Vagina (tissue), 2 donors: ENCODE results near the gene TSC22D3.

Experiments used
- POLR2A ChIP-seq, 2 donors: fragments of 450-650 bp; IDR thresholded peaks; one replicate each; pipeline ENCODE4 v1.6.1; 2017; ENCODE audit warnings: antibody characterized with exemption in 2 of 2, mild to moderate bottlenecking in 2 of 2, moderate library complexity in 2 of 2
- POLR2AphosphoS5 ChIP-seq, 2 donors: sonication (generic); formaldehyde crosslinking; IDR thresholded peaks; one replicate each; pipeline ENCODE4 v1.9.0; 2017; ENCODE audit warnings: antibody characterized with exemption in 2 of 2, mild to moderate bottlenecking in 2 of 2, low read depth in 1 of 2; ENCODE audit not compliant: insufficient read depth in 1 of 2
- TF ChIP-seq, protein P1 (sequence below), 3 experiments: fragments of 450-650 bp in 2 of 3; fragments of 200-600 bp in 1 of 3; sonication (generic) in 1 of 3; IDR thresholded peaks; one replicate each; pipeline ENCODE4 v1.5.1; 2017 to 2019; ENCODE audit warnings: antibody characterized with exemption in 3 of 3, mild to moderate bottlenecking in 2 of 3, moderate library complexity in 2 of 3

DNA sequence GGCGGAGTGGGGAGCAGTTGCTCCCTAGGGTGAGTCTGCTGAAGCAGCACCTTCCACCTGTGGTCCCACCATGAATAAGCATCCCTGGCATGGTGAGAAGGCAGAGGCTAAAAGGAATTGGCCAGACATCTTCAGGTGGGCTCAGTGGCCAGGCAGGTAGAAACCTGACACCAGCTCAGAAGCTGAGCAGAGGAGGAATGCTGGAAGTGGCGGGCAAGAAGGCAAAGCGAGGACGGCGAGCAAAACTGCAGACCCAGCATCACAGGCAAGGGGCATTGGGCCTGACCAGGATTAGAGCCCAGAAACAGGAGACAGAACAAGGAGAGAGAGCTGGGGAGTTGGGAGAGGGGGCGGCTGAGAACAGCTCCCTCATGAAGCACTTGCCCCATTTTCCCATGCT lies 25.3 kb downstream of the TSC22D3 start:
- TF ChIP-seq, protein P1, sequence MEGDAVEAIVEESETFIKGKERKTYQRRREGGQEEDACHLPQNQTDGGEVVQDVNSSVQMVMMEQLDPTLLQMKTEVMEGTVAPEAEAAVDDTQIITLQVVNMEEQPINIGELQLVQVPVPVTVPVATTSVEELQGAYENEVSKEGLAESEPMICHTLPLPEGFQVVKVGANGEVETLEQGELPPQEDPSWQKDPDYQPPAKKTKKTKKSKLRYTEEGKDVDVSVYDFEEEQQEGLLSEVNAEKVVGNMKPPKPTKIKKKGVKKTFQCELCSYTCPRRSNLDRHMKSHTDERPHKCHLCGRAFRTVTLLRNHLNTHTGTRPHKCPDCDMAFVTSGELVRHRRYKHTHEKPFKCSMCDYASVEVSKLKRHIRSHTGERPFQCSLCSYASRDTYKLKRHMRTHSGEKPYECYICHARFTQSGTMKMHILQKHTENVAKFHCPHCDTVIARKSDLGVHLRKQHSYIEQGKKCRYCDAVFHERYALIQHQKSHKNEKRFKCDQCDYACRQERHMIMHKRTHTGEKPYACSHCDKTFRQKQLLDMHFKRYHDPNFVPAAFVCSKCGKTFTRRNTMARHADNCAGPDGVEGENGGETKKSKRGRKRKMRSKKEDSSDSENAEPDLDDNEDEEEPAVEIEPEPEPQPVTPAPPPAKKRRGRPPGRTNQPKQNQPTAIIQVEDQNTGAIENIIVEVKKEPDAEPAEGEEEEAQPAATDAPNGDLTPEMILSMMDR (IDR thresholded peaks at IDR 0.05): no peak
- no peak for TF ChIP-seq POLR2A (IDR thresholded peaks at IDR 0.05)
- no peak for TF ChIP-seq POLR2AphosphoS5 (IDR thresholded peaks at IDR 0.05; ENCODE audit: insufficient read depth in 1 of 2, low read depth in 1 of 2)
